G401 (cell line): Measurements from ENCODE around the gene DUOXA1. TPM values are rescaled to one million over a fixed set of nuclear protein-coding genes. Genes with fewer than 3 reads are reported as not detected.
"Not testable (repeated sequence)": the region's sequence is repeated elsewhere in the genome, so short reads cannot be mapped to it uniquely, and the experiment has no call there.

ENCODE experiments used
- DNase-seq: peaks from one replicate; pipeline ENCODE4 v3.0.0-alpha.2; 2015; ENCODE audit warnings: low spot score
- in situ Hi-C: cut with HindIII; loops from 2 replicates; pipeline ENCODE4 v1.10.0; 2016; ENCODE audit warnings: low sequenced_read_pairs, mixed read lengths
- total RNA-seq: library from RNA; depleted of rRNA; stranded (reverse); fragments of >200 nt; shearing (Covaris generic); gene quantifications from 2 replicates; pipeline ENCODE4 v1.2.3, GENCODE V29; 2014

Gene DUOXA1
- total RNA-seq, 1 experiment from 2014 or later = not detected

- no peak for DNase-seq
- in situ Hi-C loops = no loop called here
Observed at GRCh38 chr15:45100884-45101625, 28.6 kb downstream of the DUOXA1 start.

- in situ Hi-C loops = no loop called here
- no peak for DNase-seq
Observed at GRCh38 chr15:45099549-45100165, 30.0 kb downstream of the DUOXA1 start.

GRCh38 chr15:45097466-45097865 is 32.2 kb downstream of the DUOXA1 start:
- DNase-seq = no peak
- in situ Hi-C loops = no loop called here

- in situ Hi-C loops = no loop called here
- no peak for DNase-seq
Observed at GRCh38 chr15:45095661-45096060, 34.0 kb downstream of the DUOXA1 start.

DNA sequence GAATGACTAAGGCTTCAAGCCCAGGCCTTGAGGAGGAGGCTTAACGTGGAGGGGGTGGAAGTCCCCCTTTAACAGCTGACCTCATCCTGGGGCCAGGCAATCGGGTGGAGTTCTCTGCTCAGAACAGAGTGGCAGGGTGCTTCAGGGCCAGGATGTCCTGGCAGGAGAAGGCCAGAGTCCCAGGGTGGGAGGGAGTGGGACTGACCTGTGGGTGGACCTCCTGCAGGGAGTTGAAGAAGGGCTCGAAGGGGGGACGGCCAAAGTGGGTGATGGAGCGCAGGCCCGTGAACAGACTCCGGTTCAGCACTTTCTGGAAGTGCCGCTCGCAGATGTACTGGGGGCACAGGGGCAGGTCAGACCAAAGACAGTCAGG is 35.3 kb downstream of the DUOXA1 start:
- in situ Hi-C loops = no loop called here
- no peak for DNase-seq

GRCh38 chr15:45093622-45094357 is 35.9 kb downstream of the DUOXA1 start:
- DNase-seq = no peak
- in situ Hi-C loops = no loop called here

- no peak for DNase-seq
- in situ Hi-C loops = no loop called here
Observed at GRCh38 chr15:45093013-45093412, 36.7 kb downstream of the DUOXA1 start.

GRCh38 chr15:45091576-45091975 is 38.1 kb downstream of the DUOXA1 start:
- in situ Hi-C loops = no loop called here
- DNase-seq = no peak

GRCh38 chr15:45091161-45091560 is 38.5 kb downstream of the DUOXA1 start:
- in situ Hi-C loops = no loop called here
- DNase-seq = no peak

DNA sequence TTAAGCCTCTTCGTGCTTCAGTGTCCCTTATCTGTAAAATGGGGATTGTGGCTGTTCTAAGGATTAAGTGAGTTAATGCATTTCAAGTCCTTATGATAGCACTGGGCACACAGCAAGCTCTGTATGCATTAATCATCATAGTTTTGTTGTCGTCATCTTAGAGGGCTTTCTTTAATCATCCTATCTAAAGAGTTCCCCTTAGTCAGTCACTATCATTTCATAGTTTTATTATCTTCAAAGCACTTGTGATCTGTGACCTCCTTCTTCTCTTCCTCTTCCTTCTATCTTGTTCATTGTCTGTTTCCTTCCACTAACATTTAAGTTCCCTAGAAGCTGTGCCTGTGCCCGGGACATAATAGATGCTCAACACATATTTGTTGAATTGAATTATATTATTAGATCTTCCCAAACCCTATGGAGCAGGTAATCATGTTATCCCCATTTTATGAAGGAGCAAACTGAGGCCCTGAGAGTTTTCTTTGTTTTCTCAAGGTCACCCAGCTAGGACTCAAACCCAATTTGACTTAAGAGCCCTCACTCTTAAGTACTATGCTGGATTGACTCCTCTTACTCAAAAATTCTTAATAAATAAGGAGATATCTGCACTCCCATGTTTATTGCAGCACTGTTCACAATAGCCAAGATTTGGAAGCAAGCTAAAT is 39.8 kb downstream of the DUOXA1 start:
- no peak for DNase-seq
- in situ Hi-C loops = no loop called here

DNA sequence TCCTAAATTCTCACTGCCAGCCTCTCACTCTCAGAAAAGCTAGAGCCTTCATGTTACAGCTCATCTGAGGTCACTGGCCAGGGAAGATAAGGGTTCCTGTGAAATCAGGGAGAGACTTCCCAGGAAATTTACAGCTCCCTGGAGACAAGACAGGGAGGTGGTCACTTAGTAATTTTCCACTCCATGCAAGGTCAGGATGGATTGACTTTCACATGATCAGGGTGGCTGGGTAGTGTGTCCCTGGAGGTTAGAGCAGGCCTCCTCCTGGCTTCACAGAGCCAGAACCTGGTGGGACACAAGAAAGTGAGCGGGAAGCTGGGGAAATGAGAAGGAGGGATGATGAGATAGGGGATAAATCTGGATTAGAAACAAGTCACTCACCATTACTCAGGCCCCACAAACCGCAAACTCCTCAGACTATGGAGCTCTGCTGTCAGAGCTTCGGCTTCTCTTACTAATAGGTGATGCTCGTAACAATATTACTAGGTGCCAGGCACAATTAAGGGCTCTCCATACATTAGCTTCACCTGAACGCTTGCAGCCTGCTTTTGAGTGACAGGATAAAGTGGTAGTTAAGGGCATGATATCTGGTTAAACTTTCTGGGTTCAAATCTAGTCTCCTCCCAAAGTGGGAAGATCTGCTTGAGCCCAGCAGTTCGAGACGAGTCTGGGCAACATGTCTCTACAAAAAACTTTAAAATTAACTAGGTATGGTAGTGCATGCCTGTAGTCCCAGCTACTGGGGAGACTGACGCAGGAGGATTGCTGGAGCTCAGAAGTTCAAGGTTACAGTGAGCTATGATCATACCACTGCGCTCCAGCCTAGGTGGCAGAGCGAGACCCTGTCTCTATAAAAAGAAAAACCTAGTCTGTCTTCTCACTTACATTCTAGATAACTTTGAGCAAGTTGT is 40.6 kb downstream of the DUOXA1 start:
- DNase-seq = no peak
- in situ Hi-C loops = no loop called here

GRCh38 chr15:45087513-45087912 is 42.2 kb downstream of the DUOXA1 start:
- in situ Hi-C loops = no loop called here
- no peak for DNase-seq

DNA sequence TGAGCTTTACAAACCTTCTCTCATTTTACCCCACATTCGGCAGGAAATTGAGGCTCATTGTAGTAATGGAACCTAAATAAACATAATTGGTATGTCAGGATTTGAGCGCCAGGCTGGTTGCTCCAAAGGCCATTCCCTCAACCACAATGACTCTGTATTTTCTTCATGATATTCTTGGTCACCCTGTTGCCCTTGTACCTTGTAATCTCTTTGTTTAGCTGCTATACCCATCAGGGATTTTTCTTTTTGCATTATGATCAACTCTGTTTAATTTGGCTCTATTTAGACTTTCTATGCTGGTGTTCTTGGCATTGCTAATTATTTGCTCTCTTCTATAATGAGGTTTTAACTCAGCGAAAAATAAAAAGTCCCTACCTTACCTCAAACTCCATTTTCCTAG is 45.5 kb downstream of the DUOXA1 start:
- in situ Hi-C loops = no loop called here
- DNase-seq = no peak

DNA sequence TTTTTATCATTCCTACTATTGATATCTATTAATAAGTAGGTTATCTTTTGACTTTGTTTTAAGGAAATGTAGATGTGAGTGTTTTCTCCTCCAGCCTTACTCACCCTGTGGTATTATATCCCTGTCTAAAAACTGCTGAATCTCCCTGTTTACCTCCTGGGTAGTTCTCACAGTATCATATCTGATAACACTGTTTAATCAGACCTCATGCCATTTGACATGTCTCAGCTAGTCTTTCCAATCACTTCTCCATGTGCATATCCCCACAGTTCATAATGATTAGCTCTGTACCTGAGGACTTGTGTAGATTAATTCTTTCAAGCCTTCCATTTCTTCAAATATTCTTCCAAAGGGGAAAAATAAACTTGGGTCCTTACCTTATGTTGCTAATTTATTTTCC is 46.5 kb downstream of the DUOXA1 start:
- in situ Hi-C loops = no loop called here

DNA sequence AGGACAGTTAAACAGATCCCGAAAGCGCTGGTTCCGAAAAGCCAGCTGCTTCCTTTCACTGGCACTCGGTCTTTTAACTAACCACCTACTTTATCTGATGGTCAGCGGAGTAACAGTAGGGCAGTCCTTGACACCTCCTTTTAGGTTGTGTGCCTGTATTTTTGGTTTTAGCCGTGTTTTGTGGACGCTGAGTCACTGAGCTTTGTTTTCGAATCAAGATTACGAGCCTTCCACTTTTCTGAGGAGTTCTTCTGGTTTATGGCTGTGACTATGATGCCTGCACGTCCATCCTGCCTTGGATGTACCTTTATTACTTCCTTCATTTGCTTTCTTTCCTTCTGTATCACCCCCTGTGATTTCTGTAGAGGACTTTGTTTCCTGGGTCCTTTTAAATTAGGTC is 47.3 kb downstream of the DUOXA1 start:
- in situ Hi-C loops, DNase-seq: not testable (repeated sequence)

More for the DNA sequence above, 46.5 kb downstream of the DUOXA1 start:
- DNase-seq = no peak

GRCh38 chr15:45080593-45080992 is 49.1 kb downstream of the DUOXA1 start:
- in situ Hi-C loops = not testable (repeated sequence)
- peak; percentile 73 for DNase-seq

- DNase-seq, in situ Hi-C loops: not testable (repeated sequence)
Observed at GRCh38 chr15:45079628-45080246, 49.9 kb downstream of the DUOXA1 start.

- DNase-seq = peak; percentile 44
- in situ Hi-C loops = not testable (repeated sequence)
Observed at GRCh38 chr15:45079201-45079600, 50.5 kb downstream of the DUOXA1 start.
